ENCODE results near the gene CLSTN1. TPM values are rescaled to one million over a fixed set of nuclear protein-coding genes. Genes with fewer than 3 reads are reported as not detected.

The CLSTN1 gene
- total RNA-seq: 113 and 145 TPM in 2 replicates

DNA sequence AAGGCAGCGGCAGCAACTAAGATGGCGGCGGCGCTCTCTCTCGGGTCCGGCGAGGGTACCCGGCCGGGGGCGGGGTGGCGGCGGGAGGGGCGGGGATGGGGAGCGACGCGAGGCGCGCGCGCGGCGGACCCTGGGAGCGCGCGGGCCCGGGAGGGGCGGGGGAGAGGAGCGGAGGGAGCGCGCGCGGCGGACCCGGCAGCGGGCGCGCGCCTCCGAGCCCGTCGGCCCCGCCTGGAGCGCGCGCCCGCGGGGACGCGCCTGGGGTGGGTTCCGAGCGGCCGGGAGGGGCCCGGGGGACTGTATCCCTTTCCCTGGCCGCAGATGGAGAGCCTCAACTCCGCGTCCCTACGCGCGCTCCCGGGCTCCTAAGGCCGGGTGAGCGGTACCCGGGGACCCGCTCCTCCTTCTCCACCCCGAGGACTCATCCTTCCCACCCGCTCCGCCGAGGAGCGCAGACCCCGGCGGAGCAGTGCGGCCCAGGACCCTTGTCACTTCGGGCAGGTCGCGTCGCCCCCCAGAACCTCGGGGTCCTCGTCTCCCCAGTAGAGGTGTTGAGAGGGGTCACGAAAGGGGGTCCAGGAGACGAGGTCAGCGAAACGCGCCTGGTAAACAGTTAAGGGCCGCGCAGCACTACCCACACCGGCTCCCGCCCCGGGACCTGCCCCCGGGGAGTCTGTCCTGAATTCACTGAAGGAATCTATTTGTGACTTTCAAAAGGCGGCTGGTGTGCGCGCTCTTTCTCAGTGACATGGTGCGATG is at the start of gene CLSTN1:
TSS of gene CLSTN1 (minus strand) at position 23 of the 759 bp plus-strand sequence. CDS start 232 bp downstream, outside the sequence.

Other genes with a start within 250 kb of the CLSTN1 start
- gene TMEM201, start 235.1 kb downstream of the CLSTN1 start, total RNA-seq: 3.4 and 4.5 TPM in 2 replicates
- 7.9 and 17.1 TPM in 2 replicates for gene PIK3CD, start 172.2 kb downstream of the CLSTN1 start, total RNA-seq
- gene CTNNBIP1, start 86.3 kb upstream of the CLSTN1 start, total RNA-seq: 72.1 and 86.3 TPM in 2 replicates
- gene LZIC, start 119.4 kb upstream of the CLSTN1 start, total RNA-seq: 30.4 and 39.0 TPM in 2 replicates
- gene NMNAT1, start 119.5 kb upstream of the CLSTN1 start, total RNA-seq: 12.4 and 12.8 TPM in 2 replicates
- 0.96 and 1.7 TPM in 2 replicates for gene RBP7, start 173.3 kb upstream of the CLSTN1 start, total RNA-seq
- gene UBE4B, start 209.0 kb upstream of the CLSTN1 start, total RNA-seq: 12.5 and 26.2 TPM in 2 replicates